Stimulated activated CD8-positive, alpha-beta memory T cell treated with anti-CD3 and anti-CD28 coated beads, Interleukin-7, amount 100 ng/mL, for 1 hour (primary cell): ENCODE results near the gene LDHAL6A.
"Not testable (repeated sequence)": the region's sequence is repeated elsewhere in the genome, so short reads cannot be mapped to it uniquely, and the experiment has no call there.

Experiments used
- DNase-seq, 2 donors: peaks; one replicate each; pipeline ENCODE4 v3.0.0-alpha.2; 2020; ENCODE audit warnings: low read depth in 2 of 2

Gene LDHAL6A

GRCh38 chr11:18455686-18456372 is at the start of gene LDHAL6A:
LDHAL6A (plus strand) TSS chr11:18455856; CDS start chr11:18456681, 825 bp downstream.
- DNase-seq, result no peak

GRCh38 chr11:18407400-18407799 is 48.3 kb upstream of the LDHAL6A start:
- DNase-seq, result not testable (repeated sequence)

GRCh38 chr11:18408558-18409291 is 46.9 kb upstream of the LDHAL6A start:
- no peak for DNase-seq

- no peak for DNase-seq
Observed at GRCh38 chr11:18416459-18416858, 39.2 kb upstream of the LDHAL6A start.

- DNase-seq, result no peak
Observed at GRCh38 chr11:18419040-18419439, 36.6 kb upstream of the LDHAL6A start.

- DNase-seq, result no peak
Observed at GRCh38 chr11:18420067-18420466, 35.6 kb upstream of the LDHAL6A start.

- no peak for DNase-seq
Observed at GRCh38 chr11:18427240-18427639, 28.4 kb upstream of the LDHAL6A start.

GRCh38 chr11:18429332-18429731 is 26.3 kb upstream of the LDHAL6A start:
- DNase-seq, result no peak

GRCh38 chr11:18438691-18439090 is 17.0 kb upstream of the LDHAL6A start:
- DNase-seq, result no peak

- no peak for DNase-seq
Observed at GRCh38 chr11:18449251-18449650, 6.4 kb upstream of the LDHAL6A start.

GRCh38 chr11:18452927-18453326 is 2.7 kb upstream of the LDHAL6A start:
- DNase-seq, result no peak

GRCh38 chr11:18457450-18457849 is 1.8 kb downstream of the LDHAL6A start:
- no peak for DNase-seq

GRCh38 chr11:18459634-18460033 is 4.0 kb downstream of the LDHAL6A start:
- DNase-seq, result no peak

GRCh38 chr11:18461909-18462308 is 6.3 kb downstream of the LDHAL6A start:
- no peak for DNase-seq

- DNase-seq, result no peak
Observed at GRCh38 chr11:18463439-18463838, 7.8 kb downstream of the LDHAL6A start.

- no peak for DNase-seq
Observed at GRCh38 chr11:18466402-18466801, 10.7 kb downstream of the LDHAL6A start.

- DNase-seq, result no peak
Observed at GRCh38 chr11:18468059-18468458, 12.4 kb downstream of the LDHAL6A start.

GRCh38 chr11:18468961-18469360 is 13.3 kb downstream of the LDHAL6A start:
- no peak for DNase-seq

GRCh38 chr11:18471995-18472394 is 16.3 kb downstream of the LDHAL6A start:
- no peak for DNase-seq

GRCh38 chr11:18472587-18472986 is 16.9 kb downstream of the LDHAL6A start:
- no peak for DNase-seq

GRCh38 chr11:18479063-18479462 is 23.4 kb downstream of the LDHAL6A start:
- DNase-seq, result no peak

- DNase-seq, result no peak
Observed at GRCh38 chr11:18485913-18486528, 30.4 kb downstream of the LDHAL6A start.

GRCh38 chr11:18490319-18490718 is 34.7 kb downstream of the LDHAL6A start:
- no peak for DNase-seq
